Choroid plexus epithelial cell (primary cell): Measurements from ENCODE around the gene LRRC4C.
"Not testable (repeated sequence)": the region's sequence is repeated elsewhere in the genome, so short reads cannot be mapped to it uniquely, and the experiment has no call there.

ENCODE experiments used
- DNase-seq: peaks from one replicate; pipeline ENCODE4 v3.0.0-alpha.2; 2010; ENCODE audit warnings: low read depth
- H3K4me3 ChIP-seq: 2 replicates; pipeline ENCODE4 v1.5.1; 2011; ENCODE audit warnings: low read depth, mild to moderate bottlenecking, control low read depth, low read length, moderate library complexity
- TF ChIP-seq, protein P1 (sequence below): conservative IDR thresholded peaks from 2 replicates; pipeline ENCODE4 v1.5.1; 2011; ENCODE audit warnings: low read depth, mild to moderate bottlenecking, control low read depth, inconsistent platforms, low read length, moderate library complexity

The LRRC4C gene

DNA sequence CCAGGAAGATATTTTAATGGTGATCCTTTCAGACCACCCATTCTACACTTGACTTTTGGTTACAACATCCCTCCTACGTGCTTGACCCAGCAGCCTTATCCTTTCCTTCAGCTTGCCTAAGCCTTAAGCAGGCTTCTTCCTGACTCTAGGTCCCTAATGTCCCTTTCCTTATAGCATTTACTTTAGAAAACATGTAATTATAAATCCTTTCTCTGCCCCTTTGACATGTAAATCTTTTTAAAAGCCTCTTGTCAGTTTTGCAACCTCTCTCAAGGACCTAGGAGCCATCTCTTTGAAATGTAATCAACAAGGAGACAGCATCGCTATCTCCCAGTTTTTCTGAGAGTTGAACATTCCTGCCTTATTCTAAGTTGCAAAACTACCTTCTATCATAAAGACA lies 1255.2 kb downstream of the LRRC4C start:
- DNase-seq: no peak
- H3K4me3 ChIP-seq: no peak overlapping the region
- TF ChIP-seq, protein P1, sequence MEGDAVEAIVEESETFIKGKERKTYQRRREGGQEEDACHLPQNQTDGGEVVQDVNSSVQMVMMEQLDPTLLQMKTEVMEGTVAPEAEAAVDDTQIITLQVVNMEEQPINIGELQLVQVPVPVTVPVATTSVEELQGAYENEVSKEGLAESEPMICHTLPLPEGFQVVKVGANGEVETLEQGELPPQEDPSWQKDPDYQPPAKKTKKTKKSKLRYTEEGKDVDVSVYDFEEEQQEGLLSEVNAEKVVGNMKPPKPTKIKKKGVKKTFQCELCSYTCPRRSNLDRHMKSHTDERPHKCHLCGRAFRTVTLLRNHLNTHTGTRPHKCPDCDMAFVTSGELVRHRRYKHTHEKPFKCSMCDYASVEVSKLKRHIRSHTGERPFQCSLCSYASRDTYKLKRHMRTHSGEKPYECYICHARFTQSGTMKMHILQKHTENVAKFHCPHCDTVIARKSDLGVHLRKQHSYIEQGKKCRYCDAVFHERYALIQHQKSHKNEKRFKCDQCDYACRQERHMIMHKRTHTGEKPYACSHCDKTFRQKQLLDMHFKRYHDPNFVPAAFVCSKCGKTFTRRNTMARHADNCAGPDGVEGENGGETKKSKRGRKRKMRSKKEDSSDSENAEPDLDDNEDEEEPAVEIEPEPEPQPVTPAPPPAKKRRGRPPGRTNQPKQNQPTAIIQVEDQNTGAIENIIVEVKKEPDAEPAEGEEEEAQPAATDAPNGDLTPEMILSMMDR: no peak

DNA sequence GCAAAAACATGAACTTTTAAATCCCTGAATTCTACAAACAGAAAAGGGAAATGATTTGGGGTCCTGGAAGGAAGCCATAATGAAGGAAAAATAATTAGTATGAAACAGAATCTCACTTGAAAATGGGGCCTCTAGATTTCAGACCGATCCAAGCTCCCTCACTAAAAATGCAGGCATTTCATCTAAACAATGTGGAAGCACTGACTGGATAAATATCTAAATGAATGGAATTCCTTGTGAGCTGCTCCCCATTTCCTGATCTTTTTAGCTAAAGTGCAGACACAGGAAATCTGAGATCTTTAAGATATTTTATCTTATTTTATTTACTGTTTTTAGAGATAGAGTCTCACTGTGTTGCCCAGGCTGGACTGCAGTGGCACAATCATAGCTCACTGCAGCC lies 1255.8 kb downstream of the LRRC4C start:
- TF ChIP-seq, protein P1: no peak
- DNase-seq: no peak
- H3K4me3 ChIP-seq: no peak overlapping the region

DNA sequence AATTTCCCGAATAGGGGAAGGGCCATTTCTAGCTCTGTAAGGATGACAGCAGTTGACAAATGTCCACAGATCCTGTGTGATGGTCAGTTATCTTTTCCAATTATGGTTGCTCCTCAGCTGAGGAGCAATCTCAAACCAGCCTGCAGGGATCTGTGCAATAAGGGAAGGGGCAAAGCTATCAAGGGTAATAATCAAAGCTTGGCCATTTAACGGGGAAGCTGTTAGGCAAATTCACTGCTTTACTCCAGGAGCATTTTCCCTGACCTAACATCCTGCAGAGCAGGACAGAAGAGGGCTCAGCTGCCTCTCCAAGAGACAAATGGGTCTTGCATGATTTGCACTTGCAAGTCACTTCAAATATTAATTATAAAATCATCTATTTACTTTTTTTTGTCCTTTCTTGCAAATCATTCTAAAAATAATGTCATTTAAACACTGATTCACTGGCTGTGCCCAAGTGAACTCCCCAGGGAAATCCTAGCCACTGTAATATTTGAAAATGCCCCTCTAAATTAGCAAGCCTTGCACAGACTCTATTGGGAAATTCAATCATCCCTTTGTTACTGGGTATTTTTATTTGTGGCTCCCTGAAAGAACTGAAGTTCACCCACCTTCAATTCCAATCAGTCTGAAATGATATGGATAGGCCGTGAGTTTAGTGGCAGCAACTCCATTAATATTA lies 1256.7 kb downstream of the LRRC4C start:
- no peak for DNase-seq
- H3K4me3 ChIP-seq: no peak overlapping the region
- TF ChIP-seq, protein P1: no peak

DNA sequence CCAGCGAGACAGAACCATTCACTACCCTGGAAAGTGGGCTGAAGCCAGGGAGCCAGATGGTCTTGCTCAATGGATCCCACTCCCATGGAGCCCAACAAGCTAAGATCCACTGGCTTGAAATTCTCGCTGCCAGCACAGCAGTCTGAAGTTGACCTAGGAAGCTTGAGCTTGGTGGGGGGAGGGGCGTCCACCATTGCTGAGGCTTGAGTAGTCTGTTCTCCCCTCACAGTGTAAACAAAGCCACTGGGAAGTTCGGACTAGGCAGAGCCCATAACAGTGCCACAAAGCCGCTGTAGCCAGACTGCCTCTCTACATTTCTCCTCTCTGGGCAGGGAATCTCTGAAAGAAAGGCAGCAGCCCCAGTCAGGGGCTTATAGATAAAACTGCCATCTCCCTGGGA lies 1266.9 kb downstream of the LRRC4C start:
- H3K4me3 ChIP-seq, DNase-seq: not testable (repeated sequence)

DNA sequence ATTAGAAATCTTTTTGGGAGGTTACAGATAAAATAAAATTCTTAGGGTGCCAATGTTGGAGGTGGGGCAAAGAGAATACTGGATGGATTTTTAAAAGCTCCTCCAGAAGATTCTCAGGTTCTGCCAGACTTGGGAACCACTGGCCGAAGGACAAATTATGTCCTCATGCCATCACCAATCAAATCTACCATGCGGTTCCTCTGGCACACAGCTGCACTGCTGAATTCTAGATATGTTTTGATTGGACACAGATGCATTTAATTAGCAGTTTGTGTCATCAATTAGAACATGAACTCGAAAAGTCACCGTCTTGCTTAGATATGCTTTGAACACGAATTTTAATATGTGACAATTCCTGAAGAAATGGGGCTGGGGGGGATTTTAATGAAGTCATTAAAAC lies 1269.2 kb downstream of the LRRC4C start:
- no peak overlapping the region for H3K4me3 ChIP-seq
- TF ChIP-seq, protein P1: no peak
- no peak for DNase-seq

DNA sequence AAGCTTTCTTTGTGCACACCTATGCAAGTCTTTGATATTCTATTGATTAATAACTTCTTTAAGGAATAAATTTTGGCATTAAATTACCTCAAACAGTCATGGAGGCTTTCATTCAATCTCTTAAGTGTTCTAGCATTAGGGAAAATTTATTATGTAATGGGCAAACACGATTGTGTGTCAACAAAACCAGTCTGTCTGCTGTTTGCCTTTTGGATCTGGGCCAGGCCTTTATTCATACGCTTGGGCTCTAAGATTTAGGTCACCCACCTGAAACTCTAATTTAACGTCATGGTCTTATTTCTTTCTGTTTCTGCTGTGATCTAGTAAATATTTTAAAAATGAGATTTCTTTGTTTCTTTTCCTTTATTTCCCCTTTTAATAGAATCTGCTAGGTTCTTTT lies 1270.6 kb downstream of the LRRC4C start:
- no peak for DNase-seq
- TF ChIP-seq, protein P1: no peak
- H3K4me3 ChIP-seq: no peak overlapping the region

DNA sequence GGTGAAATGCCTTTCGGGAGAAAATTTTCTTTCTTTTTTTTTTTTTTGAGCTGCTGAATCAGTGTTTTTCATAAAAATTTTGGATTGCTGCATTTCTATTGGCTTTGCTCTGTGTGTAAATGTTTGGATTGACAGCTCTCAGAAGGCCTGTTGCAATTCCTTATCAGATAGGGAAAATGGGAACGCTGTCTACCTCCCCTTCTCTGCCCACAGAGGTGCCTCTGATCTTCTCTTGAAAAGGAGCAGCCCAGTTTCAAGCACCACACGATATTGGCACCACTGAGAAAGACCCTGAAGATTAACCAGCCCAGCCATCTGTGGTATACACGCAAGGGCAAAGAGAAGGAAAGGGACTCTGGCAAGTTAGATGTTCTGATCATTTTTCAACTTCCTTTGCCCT lies 1272.2 kb downstream of the LRRC4C start:
- TF ChIP-seq, protein P1: no peak
- no peak for DNase-seq

More for the DNA sequence above, 1272.2 kb downstream of the LRRC4C start:
- H3K4me3 ChIP-seq: no peak overlapping the region
